GM19463 (cell line): Measurements from ENCODE around the gene CLSTN2.

Experiments used
- ATAC-seq: cut with Tn5 transposase; IDR thresholded peaks from one replicate; pipeline ENCODE4 v1.9.1; 2021; ENCODE audit warnings: mild to moderate bottlenecking, moderate library complexity; ENCODE audit not compliant: unreplicated experiment

The CLSTN2 gene

GRCh38 chr3:140091143-140091542, 156.2 kb downstream of the CLSTN2 start:
- no peak for ATAC-seq

DNA sequence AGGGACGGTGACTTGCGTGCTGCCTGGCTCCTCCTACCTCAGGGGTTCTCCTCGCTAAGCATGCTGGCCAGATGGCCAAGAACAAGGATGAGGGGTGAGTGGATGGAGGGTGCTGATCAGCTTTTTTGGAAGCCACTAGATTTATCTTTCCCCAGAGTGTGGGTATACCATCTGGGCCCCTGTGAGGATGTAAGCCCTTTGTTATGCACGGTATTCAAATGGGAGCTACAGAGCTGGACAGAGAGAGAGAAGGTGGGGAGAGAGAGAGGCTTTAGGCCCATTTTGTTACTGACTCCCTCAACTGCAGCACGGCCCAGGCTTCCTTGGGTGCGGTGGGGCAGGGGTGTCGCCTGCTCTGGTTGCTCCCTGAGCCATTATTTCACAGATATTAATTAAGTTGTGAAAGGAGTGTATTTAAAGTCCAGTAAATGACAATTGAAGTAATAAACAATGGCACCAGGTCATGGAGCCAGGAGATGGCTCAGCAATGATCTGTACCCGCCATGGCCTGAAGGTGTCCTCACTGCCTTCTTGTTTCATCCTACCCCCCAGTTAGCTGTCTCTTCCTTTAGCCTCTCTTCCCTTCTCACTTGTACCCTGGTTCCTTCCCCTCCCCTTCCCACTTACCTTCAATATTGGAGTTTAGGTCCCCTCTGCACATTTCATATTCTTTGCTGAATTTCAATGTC, 158.0 kb downstream of the CLSTN2 start:
- ATAC-seq, result no peak

- no peak for ATAC-seq
Measured at GRCh38 chr3:140093742-140094141, 158.8 kb downstream of the CLSTN2 start.

GRCh38 chr3:140094487-140094886, 159.5 kb downstream of the CLSTN2 start:
- ATAC-seq, result no peak

DNA sequence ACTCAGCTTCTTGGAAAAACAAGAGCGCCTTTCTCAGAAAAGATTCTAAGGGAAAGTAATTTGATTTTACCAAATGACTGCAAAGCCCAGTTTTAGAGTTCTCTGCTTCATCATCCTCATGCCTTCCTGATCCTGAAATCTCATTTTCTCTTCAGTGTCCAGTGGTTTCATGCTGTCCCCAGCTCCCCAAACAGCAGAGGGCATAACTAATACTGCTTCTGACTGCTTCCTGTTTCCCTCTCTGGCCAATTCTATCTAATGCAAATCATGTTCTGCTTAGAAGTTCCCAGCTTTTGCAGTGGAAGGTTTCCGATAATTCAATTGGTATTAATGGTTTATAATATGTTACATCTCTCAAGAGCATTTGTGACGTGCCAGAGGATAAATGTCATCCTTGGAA, 161.1 kb downstream of the CLSTN2 start:
- no peak for ATAC-seq

- no peak for ATAC-seq
Measured at GRCh38 chr3:140097874-140098635, 163.1 kb downstream of the CLSTN2 start.

DNA sequence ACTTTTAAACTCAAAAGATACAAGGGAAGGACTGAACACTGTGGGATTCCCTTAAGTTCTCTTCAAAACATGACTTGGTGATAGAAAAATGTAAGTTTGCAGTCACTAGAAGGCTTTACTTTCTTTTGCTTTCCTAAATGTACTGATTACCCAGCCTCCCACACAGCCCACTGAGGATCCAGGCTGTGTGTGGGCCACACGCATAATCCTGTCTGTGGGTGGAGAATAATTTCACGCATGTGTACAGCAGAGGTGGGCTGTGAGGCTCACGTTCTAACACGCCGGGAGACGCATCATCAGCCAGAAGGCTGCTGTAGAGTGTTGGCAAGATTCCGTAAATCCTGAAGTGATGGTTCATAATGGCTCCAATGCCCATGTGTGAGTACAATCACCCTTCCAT, 165.5 kb downstream of the CLSTN2 start:
- ATAC-seq, result no peak

DNA sequence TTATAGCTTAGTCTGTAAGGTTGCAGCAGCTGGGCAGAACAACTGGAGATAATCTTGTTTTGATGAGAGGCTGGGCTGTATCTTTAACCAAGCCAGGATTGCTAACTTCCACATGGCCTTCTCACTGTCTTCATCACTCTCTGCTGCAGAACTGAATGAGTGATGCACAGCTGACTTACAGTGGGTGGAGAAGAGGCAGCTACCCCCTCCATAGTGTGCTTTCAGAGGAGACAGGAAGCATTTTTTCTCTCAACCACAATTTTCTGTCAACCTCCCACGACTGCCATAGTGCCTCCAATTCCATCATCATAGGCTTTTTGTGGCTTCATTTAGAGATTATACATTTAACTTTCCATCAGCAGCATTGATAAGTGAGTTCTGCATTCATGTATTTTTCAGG, 168.2 kb downstream of the CLSTN2 start:
- no peak for ATAC-seq

DNA sequence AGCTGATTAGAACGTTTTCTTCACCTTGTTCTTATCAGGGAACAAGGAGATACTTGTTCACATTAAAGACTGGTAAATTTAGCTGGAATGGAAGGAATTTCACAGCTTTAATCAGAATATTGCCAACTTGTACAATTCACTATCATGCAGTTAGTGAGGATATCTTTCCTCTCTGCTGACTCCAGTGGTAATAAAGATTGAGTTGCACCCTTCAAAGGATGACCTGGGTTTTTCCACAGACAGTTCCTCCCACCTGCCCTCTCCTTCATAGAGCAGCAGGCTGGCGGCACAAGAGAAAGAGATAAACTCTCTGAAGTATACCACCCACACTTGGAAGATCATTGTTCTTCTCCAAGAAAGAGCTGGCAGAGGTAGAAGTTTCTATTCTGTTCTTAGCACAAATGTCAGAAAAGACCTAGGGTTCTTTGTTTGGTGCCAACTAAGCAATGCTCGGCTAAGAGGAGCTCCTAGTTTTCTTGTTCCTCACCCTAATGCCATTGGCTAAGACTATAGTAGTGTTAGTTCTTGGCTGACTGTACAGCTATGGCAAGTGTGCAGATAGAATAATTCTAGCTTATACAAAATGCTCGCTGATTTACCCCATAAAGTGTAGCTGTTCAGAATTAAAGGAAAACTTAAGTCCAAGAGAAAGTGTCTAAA, 169.1 kb downstream of the CLSTN2 start:
- no peak for ATAC-seq

GRCh38 chr3:140113996-140114788, 179.2 kb downstream of the CLSTN2 start:
- no peak for ATAC-seq

GRCh38 chr3:140114789-140115080, 179.8 kb downstream of the CLSTN2 start:
- ATAC-seq, result no peak

DNA sequence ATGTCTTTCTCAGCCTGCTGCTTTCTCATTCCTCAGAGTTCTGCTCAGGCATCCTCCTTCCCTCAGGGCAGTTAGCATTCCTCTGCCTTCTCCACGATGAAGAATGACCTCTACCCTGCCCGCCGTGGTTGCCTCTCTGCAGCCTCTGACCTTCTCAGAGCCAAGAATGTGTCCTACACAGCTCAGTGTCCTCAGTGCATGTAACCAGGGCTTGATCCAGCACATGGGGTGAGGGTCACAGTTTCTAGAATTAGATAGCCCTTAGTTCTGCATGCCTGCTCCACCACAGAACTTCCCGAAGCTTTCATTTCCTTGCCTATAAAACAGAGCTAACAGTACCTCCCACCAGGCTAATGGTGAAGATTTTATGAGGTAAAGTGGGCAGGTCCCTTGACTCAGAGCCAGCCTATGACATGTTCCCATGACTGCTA, 182.1 kb downstream of the CLSTN2 start:
- ATAC-seq, result no peak

DNA sequence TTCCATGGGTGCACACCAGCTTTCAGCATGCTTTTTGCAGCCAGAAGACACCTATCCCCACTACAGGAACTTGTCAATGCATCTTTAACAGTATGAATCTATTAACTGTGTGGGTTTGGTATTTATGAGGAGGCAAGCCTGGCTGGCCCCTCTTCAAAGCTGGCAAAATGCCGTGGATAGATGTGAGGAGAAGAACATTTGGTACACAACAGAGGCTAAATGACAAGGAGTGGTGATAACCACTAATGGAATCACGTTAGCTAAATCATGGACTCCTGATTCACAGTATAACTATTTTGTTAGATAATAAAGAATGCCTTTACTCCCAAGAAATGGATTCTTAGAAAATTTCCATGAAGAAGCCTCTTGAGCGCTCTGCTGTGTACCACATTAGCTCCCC, 187.2 kb downstream of the CLSTN2 start:
- ATAC-seq, result no peak

DNA sequence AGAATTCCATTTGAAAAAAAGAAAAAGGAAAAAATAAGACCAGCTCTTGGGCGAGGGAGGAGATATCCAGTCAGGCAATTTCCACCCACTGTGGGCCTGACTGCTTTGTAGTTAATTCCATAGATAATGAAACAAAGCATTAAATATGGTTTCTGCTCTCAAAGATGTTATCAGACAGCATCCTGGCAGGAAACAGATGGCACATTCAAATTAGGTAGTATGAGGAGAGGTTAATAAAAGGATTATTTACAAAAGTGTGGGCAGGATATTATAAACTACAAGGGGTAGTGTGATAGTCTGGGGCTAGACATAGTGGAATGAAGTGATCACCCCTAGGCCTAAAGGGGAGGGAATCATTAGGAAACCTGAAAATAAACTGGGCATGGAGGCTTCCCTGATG, 193.2 kb downstream of the CLSTN2 start:
- no peak for ATAC-seq

- no peak for ATAC-seq
Measured at GRCh38 chr3:140128631-140129030, 193.6 kb downstream of the CLSTN2 start.

GRCh38 chr3:140129768-140130284, 194.8 kb downstream of the CLSTN2 start:
- no peak for ATAC-seq

GRCh38 chr3:140131895-140132294, 196.9 kb downstream of the CLSTN2 start:
- ATAC-seq, result no peak

- no peak for ATAC-seq
Measured at GRCh38 chr3:140134231-140134965, 199.4 kb downstream of the CLSTN2 start.

DNA sequence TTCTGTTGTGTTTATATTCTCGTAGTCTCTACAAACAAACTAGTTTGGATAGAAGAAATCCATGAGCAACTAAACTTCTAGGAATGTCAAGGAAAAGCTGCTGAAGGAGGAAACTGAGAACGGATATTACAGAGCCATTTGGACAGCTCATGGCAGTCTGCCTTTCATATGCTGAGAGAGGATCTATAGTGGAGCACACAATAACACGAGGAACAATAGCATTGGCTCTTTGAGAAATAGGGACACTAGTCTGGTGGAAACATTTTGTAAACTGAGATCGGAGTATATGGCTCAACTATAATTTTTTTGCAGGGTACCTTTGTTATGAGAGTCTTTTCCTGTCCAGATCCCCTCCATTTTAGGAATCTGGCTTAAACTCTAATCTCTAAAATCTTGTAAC, 200.5 kb downstream of the CLSTN2 start:
- no peak for ATAC-seq

GRCh38 chr3:140143367-140144069, 208.5 kb downstream of the CLSTN2 start:
- ATAC-seq, result no peak
